Erythroblast (primary cell): ENCODE measurements around the gene C15orf62.

Source experiments
- GATA1 ChIP-seq: IDR thresholded peaks from 2 replicates; pipeline ENCODE4 v1.6.1; 2011; ENCODE audit warnings: low read depth, mild to moderate bottlenecking, control low read depth, low read length, moderate library complexity
- POLR2A ChIP-seq: IDR thresholded peaks from 2 replicates; pipeline ENCODE4 v1.6.1; 2011; ENCODE audit warnings: mild to moderate bottlenecking, low read length

- no peak for TF ChIP-seq POLR2A
- TF ChIP-seq GATA1, result no peak
Measured at GRCh38 chr15:40743485-40743901, 26.3 kb upstream of the C15orf62 start.
